Mesodermal cell (in vitro differentiated cells): ENCODE results near the gene INPP5A.
"Not testable (repeated sequence)": the region's sequence is repeated elsewhere in the genome, so short reads cannot be mapped to it uniquely, and the experiment has no call there.

ENCODE experiments used
- H3K27ac ChIP-seq: 2 replicates; pipeline ENCODE4 v1.7.0; 2013; ENCODE audit warnings: mild to moderate bottlenecking, low read depth, low read length, moderate library complexity; ENCODE audit not compliant: severe bottlenecking
- H3K36me3 ChIP-seq: 2 replicates; pipeline ENCODE4 v1.7.1; 2013; ENCODE audit warnings: mild to moderate bottlenecking, low read length, moderate library complexity; ENCODE audit not compliant: control insufficient read depth, insufficient read depth
- H3K4me1 ChIP-seq: one replicate; pipeline ENCODE4 v1.7.1; 2013; ENCODE audit warnings: mild to moderate bottlenecking, low read length; ENCODE audit not compliant: insufficient read depth, control insufficient read depth, poor library complexity, severe bottlenecking
- H3K4me3 ChIP-seq: 2 replicates; pipeline ENCODE4 v1.7.0; 2013; ENCODE audit warnings: low read length, control low read depth, mild to moderate bottlenecking; ENCODE audit not compliant: insufficient read depth, poor library complexity, severe bottlenecking; ENCODE audit errors: extremely low read depth
- H3K9me3 ChIP-seq: 2 replicates; pipeline ENCODE4 v1.7.1; 2013; ENCODE audit warnings: mild to moderate bottlenecking, low read length, moderate library complexity; ENCODE audit not compliant: control insufficient read depth
- WGBS, 2 experiments: methylation state at CpG; one replicate each; pipeline ENCODE4 v1.1.5; 2013; ENCODE audit warnings: missing lambda C conversion rate in 2 of 2; ENCODE audit not compliant: insufficient coverage in 2 of 2; 5-methylcytosine and 5-hydroxymethylcytosine counted together

Gene INPP5A

GRCh38 chr10:132571650-132572544 is 34.3 kb downstream of the INPP5A start:
- no peaks in the 10 kb centered on the region for H3K36me3 ChIP-seq
- H3K9me3 ChIP-seq, result no peaks in the 10 kb centered on the region
- H3K4me1 ChIP-seq, result peaks cover 43% of the 10 kb centered on the region
- H3K4me3 ChIP-seq, result no peak overlapping the region
- H3K27ac ChIP-seq, result peak overlapping the region; percentile 60
- 55 to 57% methylated on average over 15 to 17 of the region's 23 CpGs for WGBS, 2 experiments

- H3K4me1 ChIP-seq, result peaks cover 40% of the 10 kb centered on the region
- 50 to 51% methylated on average over 7 of the region's 7 CpGs for WGBS, 2 experiments
- H3K27ac ChIP-seq, result peak overlapping the region; percentile 60
- no peak overlapping the region for H3K4me3 ChIP-seq
- no peaks in the 10 kb centered on the region for H3K9me3 ChIP-seq
- H3K36me3 ChIP-seq, result no peaks in the 10 kb centered on the region
Measured at GRCh38 chr10:132572545-132572937, 35.0 kb downstream of the INPP5A start.

GRCh38 chr10:132572946-132573345 is 35.4 kb downstream of the INPP5A start:
- not testable (repeated sequence) for H3K36me3 ChIP-seq, H3K4me3 ChIP-seq, H3K9me3 ChIP-seq
- peaks cover 40% of the 10 kb centered on the region for H3K4me1 ChIP-seq
- peak overlapping the region; percentile 60 for H3K27ac ChIP-seq
- 88 to 96% methylated on average over 4 to 11 of the region's 12 CpGs for WGBS, 2 experiments

- no peaks in the 10 kb centered on the region for H3K9me3 ChIP-seq
- H3K27ac ChIP-seq, result no peak overlapping the region
- H3K36me3 ChIP-seq, result no peaks in the 10 kb centered on the region
- no peak overlapping the region for H3K4me3 ChIP-seq
- WGBS, 2 experiments, result 95 to 98% methylated on average over 5 to 7 of the region's 8 CpGs
- peaks cover 51% of the 10 kb centered on the region for H3K4me1 ChIP-seq
Measured at GRCh38 chr10:132574288-132574687, 36.7 kb downstream of the INPP5A start.

- H3K36me3 ChIP-seq, result no peaks in the 10 kb centered on the region
- H3K4me3 ChIP-seq, result no peak overlapping the region
- H3K27ac ChIP-seq, result peak overlapping the region; percentile 7
- H3K9me3 ChIP-seq, result no peaks in the 10 kb centered on the region
- 71 to 73% methylated on average over 19 of the region's 19 CpGs for WGBS, 2 experiments
- H3K4me1 ChIP-seq, result peaks cover 55% of the 10 kb centered on the region
Measured at GRCh38 chr10:132574783-132575319, 37.3 kb downstream of the INPP5A start.

GRCh38 chr10:132575320-132576201 is 38.0 kb downstream of the INPP5A start:
- WGBS, 2 experiments, result 86 to 90% methylated on average over 14 to 17 of the region's 21 CpGs
- Histone ChIP-seq H3K36me3 (no peaks in the 10 kb centered on the region), H3K9me3 (no peaks in the 10 kb centered on the region), H3K4me3 (no peak overlapping the region), H3K4me1 (peaks cover 54% of the 10 kb centered on the region), H3K27ac (peak overlapping the region; percentile 7)

- no peak overlapping the region for H3K27ac ChIP-seq
- WGBS, 2 experiments, result 86 to 92% methylated on average over 14 to 19 of the region's 19 CpGs
- H3K36me3 ChIP-seq, result no peaks in the 10 kb centered on the region
- no peak overlapping the region for H3K4me3 ChIP-seq
- no peaks in the 10 kb centered on the region for H3K9me3 ChIP-seq
- H3K4me1 ChIP-seq, result peaks cover 42% of the 10 kb centered on the region
Measured at GRCh38 chr10:132576671-132577349, 39.2 kb downstream of the INPP5A start.

- no peaks in the 10 kb centered on the region for H3K9me3 ChIP-seq
- H3K27ac ChIP-seq, result no peak overlapping the region
- no peak overlapping the region for H3K4me3 ChIP-seq
- no peaks in the 10 kb centered on the region for H3K36me3 ChIP-seq
- WGBS, 2 experiments, result 81 to 93% methylated on average over 15 of the region's 16 CpGs
- peaks cover 36% of the 10 kb centered on the region for H3K4me1 ChIP-seq
Measured at GRCh38 chr10:132577350-132578003, 39.9 kb downstream of the INPP5A start.

- no peak overlapping the region for H3K4me3 ChIP-seq
- no peak overlapping the region for H3K27ac ChIP-seq
- peaks cover 36% of the 10 kb centered on the region for H3K4me1 ChIP-seq
- 74 to 84% methylated on average over 7 to 16 of the region's 19 CpGs for WGBS, 2 experiments
- no peaks in the 10 kb centered on the region for H3K9me3 ChIP-seq
- no peaks in the 10 kb centered on the region for H3K36me3 ChIP-seq
Measured at GRCh38 chr10:132578287-132578951, 40.8 kb downstream of the INPP5A start.
